GM12801 (cell line): ENCODE data around the gene C4orf36.

ENCODE experiments used
- CTCF ChIP-seq: IDR thresholded peaks from one replicate; pipeline ENCODE4 v1.5.1; 2011; ENCODE audit warnings: control low read depth; ENCODE audit not compliant: insufficient read length; ENCODE audit errors: extremely low read depth

C4orf36 gene

GRCh38 chr4:86894455-86894854 lies 2.2 kb upstream of the C4orf36 start:
- no peak for TF ChIP-seq CTCF

GRCh38 chr4:86893136-86893535 lies 914 bp upstream of the C4orf36 start:
- TF ChIP-seq CTCF, result no peak

- TF ChIP-seq CTCF, result no peak
Observed at GRCh38 chr4:86892636-86892960, 376 bp upstream of the C4orf36 start.

GRCh38 chr4:86890790-86891189 lies 1.4 kb downstream of the C4orf36 start:
- TF ChIP-seq CTCF, result no peak

GRCh38 chr4:86879641-86880040 lies 12.6 kb downstream of the C4orf36 start:
- TF ChIP-seq CTCF, result no peak

GRCh38 chr4:86878640-86879039 lies 13.6 kb downstream of the C4orf36 start:
- no peak for TF ChIP-seq CTCF

- TF ChIP-seq CTCF, result no peak
Observed at GRCh38 chr4:86876894-86877685, 15.1 kb downstream of the C4orf36 start.
